Measurements from ENCODE around the gene ICE2. TPM values are rescaled to one million over a fixed set of nuclear protein-coding genes. Genes with fewer than 3 reads are reported as not detected.

Gene ICE2
- total RNA-seq, 1 experiment from 2014 or later: 49.0 TPM

- DNase-seq (ENCODE audit: extremely low read depth, low read depth): no peak
These were observed 15.2 kb upstream of the ICE2 start for GRCh38 chr15:60494108-60494507.

GRCh38 chr15:60493166-60493565 lies 14.2 kb upstream of the ICE2 start:
- no peak for DNase-seq (ENCODE audit: extremely low read depth, low read depth)

- no peak for DNase-seq (ENCODE audit: extremely low read depth, low read depth)
These were observed 7.8 kb upstream of the ICE2 start for GRCh38 chr15:60486742-60487141.

- DNase-seq (ENCODE audit: extremely low read depth, low read depth): no peak
These were observed 6.6 kb upstream of the ICE2 start for GRCh38 chr15:60485365-60486055.

- DNase-seq (ENCODE audit: extremely low read depth, low read depth): no peak
These were observed 4.1 kb upstream of the ICE2 start for GRCh38 chr15:60483042-60483441.

- no peak for DNase-seq (ENCODE audit: extremely low read depth, low read depth)
These were observed 1.9 kb upstream of the ICE2 start for GRCh38 chr15:60480888-60481287.

GRCh38 chr15:60480149-60480548 lies 1.2 kb upstream of the ICE2 start:
- no peak for DNase-seq (ENCODE audit: extremely low read depth, low read depth)

GRCh38 chr15:60479361-60480110 lies 594 bp upstream of the ICE2 start:
- DNase-seq (ENCODE audit: extremely low read depth, low read depth): no peak

GRCh38 chr15:60477916-60478565 lies 901 bp downstream of the ICE2 start:
- no peak for DNase-seq (ENCODE audit: extremely low read depth, low read depth)

- DNase-seq (ENCODE audit: extremely low read depth, low read depth): no peak
These were observed 1.8 kb downstream of the ICE2 start for GRCh38 chr15:60477164-60477563.

GRCh38 chr15:60476713-60477112 lies 2.2 kb downstream of the ICE2 start:
- no peak for DNase-seq (ENCODE audit: extremely low read depth, low read depth)

GRCh38 chr15:60473135-60473534 lies 5.8 kb downstream of the ICE2 start:
- DNase-seq (ENCODE audit: extremely low read depth, low read depth): no peak

GRCh38 chr15:60471314-60471713 lies 7.6 kb downstream of the ICE2 start:
- no peak for DNase-seq (ENCODE audit: extremely low read depth, low read depth)

GRCh38 chr15:60469893-60470641 lies 8.9 kb downstream of the ICE2 start:
- DNase-seq (ENCODE audit: extremely low read depth, low read depth): no peak

- DNase-seq (ENCODE audit: extremely low read depth, low read depth): no peak
These were observed 13.9 kb downstream of the ICE2 start for GRCh38 chr15:60464836-60465630.

- DNase-seq (ENCODE audit: extremely low read depth, low read depth): no peak
These were observed 16.9 kb downstream of the ICE2 start for GRCh38 chr15:60462027-60462426.

- no peak for DNase-seq (ENCODE audit: extremely low read depth, low read depth)
These were observed 18.0 kb downstream of the ICE2 start for GRCh38 chr15:60460931-60461330.

GRCh38 chr15:60458721-60459120 lies 20.2 kb downstream of the ICE2 start:
- no peak for DNase-seq (ENCODE audit: extremely low read depth, low read depth)

- DNase-seq (ENCODE audit: extremely low read depth, low read depth): no peak
These were observed 21.0 kb downstream of the ICE2 start for GRCh38 chr15:60457985-60458384.

GRCh38 chr15:60454824-60455223 lies 24.1 kb downstream of the ICE2 start:
- no peak for DNase-seq (ENCODE audit: extremely low read depth, low read depth)

Data from NCI-H460 (cell line).